GM21528 (cell line): Measurements from ENCODE around the gene PLB1.

Experiments used
- ATAC-seq: cut with Tn5 transposase; IDR thresholded peaks from one replicate; pipeline ENCODE4 v1.9.1; 2021; ENCODE audit warnings: mild to moderate bottlenecking, moderate library complexity; ENCODE audit not compliant: unreplicated experiment, low FRiP score

PLB1 gene

GRCh38 chr2:28557389-28558131 is 61.7 kb downstream of the PLB1 start:
- ATAC-seq = no peak

GRCh38 chr2:28558158-28558820 is 62.4 kb downstream of the PLB1 start:
- ATAC-seq = no peak

GRCh38 chr2:28558918-28559317 is 63.1 kb downstream of the PLB1 start:
- ATAC-seq = no peak

- no peak for ATAC-seq
Observed at GRCh38 chr2:28563869-28564268, 68.0 kb downstream of the PLB1 start.

GRCh38 chr2:28564346-28564745 is 68.5 kb downstream of the PLB1 start:
- ATAC-seq = no peak

GRCh38 chr2:28565033-28565432 is 69.2 kb downstream of the PLB1 start:
- no peak for ATAC-seq

- ATAC-seq = no peak
Observed at GRCh38 chr2:28565720-28566295, 69.9 kb downstream of the PLB1 start.

- ATAC-seq = peak; percentile 91
Observed at GRCh38 chr2:28566521-28567041, 70.7 kb downstream of the PLB1 start.

- no peak for ATAC-seq
Observed at GRCh38 chr2:28567061-28567471, 71.2 kb downstream of the PLB1 start.

GRCh38 chr2:28568036-28568435 is 72.2 kb downstream of the PLB1 start:
- ATAC-seq = no peak

- no peak for ATAC-seq
Observed at GRCh38 chr2:28568533-28568932, 72.7 kb downstream of the PLB1 start.

- no peak for ATAC-seq
Observed at GRCh38 chr2:28570431-28570830, 74.6 kb downstream of the PLB1 start.

- ATAC-seq = no peak
Observed at GRCh38 chr2:28576714-28577113, 80.9 kb downstream of the PLB1 start.

- no peak for ATAC-seq
Observed at GRCh38 chr2:28577791-28578680, 82.2 kb downstream of the PLB1 start.

- no peak for ATAC-seq
Observed at GRCh38 chr2:28578774-28579173, 82.9 kb downstream of the PLB1 start.

- no peak for ATAC-seq
Observed at GRCh38 chr2:28579606-28580005, 83.7 kb downstream of the PLB1 start.

GRCh38 chr2:28580078-28580477 is 84.2 kb downstream of the PLB1 start:
- no peak for ATAC-seq

- ATAC-seq = no peak
Observed at GRCh38 chr2:28581312-28581711, 85.5 kb downstream of the PLB1 start.

GRCh38 chr2:28582152-28582551 is 86.3 kb downstream of the PLB1 start:
- ATAC-seq = no peak

GRCh38 chr2:28582595-28582994 is 86.7 kb downstream of the PLB1 start:
- no peak for ATAC-seq
